ENCODE results near the gene POLE.

Gene POLE

DNA sequence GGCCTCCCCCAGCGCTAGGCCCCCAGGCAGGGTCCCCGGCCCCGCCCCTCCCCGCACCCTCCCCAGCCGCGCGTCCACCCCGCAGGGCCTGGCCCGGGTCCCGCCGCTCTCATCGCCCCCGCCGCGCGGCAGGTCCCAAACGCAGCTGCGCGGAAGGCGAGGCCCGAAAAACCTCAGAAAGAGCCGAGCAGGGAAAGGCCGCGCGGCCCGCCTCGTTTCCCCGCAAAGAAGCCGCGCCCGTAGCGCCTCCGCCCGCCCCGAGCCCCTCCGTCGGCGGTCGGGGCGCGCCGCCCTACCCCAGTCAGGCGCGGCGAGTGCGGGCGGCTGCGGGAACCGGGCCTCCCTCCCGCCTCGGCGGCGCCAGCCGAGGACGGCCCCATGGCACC, 324 bp downstream of the POLE start:
- no peak for DNase-seq (ENCODE audit: low spot score)

DNA sequence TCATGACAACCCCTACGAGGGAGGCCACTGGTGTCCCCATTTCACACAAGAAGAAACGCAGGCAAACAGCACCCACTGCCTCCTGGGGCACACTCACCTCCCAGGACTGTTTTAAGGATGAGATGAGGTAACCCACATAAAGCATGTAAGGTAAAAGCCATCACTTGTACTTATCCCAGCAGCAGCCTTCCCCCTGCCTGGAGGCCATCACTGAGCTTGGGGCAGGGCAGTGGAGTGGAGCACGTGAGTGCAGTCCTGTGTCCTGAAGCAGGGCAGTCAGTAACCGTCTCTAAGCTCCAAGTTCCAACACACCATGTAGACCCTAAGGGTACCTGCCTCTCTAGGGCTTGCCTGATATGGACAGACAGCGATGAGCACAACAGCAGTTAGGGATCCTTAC, 1.7 kb downstream of the POLE start:
- DNase-seq (ENCODE audit: low spot score): no peak

DNA sequence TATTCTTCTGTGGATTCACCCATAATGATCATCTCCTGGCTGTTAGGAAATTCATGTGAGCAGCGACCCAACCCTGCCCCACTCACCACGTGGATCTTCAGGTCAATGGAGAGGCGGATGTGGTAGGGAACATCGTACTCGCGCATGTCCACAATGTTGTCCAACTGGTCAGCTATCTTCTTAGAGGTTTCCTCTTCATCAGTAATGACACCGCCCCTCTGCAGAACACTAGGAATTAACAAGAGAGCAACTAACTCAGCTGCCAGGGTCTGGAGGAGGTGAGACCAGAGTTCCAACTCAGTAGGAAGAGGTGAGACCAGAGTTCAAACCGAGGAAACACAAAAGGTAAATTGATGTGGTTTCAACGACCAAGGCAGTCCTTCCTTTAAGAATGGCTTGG, 9.7 kb downstream of the POLE start:
- DNase-seq (ENCODE audit: low spot score): no peak

DNA sequence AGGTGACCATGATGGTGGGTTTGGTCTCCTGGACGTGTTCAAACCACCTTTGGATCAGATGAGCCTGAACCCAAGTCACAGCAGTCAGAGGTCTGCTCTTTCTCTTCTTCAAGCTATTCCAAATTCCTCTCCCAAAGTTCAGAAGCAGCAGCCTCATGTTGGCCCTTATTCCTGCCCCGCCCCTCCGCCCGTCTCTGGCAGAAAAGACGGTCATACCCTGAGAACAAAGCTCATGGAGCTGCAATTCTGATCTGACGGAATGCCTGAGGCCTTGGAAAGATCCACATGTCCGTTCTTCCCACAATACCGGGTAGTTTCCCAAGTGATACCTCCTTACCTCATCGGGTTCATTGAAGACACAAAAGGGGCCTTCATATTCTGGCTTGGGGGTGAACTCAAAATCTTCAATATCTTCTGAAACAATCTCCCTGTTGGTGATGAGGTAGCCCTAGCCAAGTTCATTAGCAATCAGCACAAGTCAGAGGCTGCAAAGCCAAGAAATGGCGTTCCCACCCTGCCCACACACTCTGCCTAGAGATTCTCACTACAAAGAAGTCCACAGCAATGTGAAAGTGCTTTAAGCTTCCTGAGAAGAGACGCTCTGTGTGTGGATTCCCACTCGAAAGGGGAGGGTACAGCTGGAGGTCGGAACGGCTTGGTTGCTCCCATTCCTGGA, 11.2 kb downstream of the POLE start:
- no peak for DNase-seq (ENCODE audit: low spot score)

DNA sequence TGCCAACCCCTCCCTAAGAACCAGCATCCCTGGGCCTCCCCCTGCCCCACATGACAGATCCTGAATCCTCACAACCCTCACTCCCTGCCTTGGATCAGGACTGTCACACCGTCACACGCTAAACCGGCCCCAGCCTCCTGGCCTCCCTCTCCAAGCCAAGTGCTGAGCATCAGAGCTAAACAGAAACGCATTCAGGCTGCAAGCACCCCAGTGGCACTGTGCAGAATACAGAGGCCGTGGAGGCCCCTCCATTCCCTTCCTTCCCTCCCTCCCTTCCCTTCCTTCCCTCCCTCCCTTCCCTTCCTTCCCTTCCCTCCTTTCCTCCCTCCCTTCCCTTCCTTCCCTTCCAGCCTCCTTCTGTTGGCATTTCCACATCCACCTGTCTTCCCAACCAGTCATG, 12.6 kb downstream of the POLE start:
- DNase-seq (ENCODE audit: low spot score): no peak

DNA sequence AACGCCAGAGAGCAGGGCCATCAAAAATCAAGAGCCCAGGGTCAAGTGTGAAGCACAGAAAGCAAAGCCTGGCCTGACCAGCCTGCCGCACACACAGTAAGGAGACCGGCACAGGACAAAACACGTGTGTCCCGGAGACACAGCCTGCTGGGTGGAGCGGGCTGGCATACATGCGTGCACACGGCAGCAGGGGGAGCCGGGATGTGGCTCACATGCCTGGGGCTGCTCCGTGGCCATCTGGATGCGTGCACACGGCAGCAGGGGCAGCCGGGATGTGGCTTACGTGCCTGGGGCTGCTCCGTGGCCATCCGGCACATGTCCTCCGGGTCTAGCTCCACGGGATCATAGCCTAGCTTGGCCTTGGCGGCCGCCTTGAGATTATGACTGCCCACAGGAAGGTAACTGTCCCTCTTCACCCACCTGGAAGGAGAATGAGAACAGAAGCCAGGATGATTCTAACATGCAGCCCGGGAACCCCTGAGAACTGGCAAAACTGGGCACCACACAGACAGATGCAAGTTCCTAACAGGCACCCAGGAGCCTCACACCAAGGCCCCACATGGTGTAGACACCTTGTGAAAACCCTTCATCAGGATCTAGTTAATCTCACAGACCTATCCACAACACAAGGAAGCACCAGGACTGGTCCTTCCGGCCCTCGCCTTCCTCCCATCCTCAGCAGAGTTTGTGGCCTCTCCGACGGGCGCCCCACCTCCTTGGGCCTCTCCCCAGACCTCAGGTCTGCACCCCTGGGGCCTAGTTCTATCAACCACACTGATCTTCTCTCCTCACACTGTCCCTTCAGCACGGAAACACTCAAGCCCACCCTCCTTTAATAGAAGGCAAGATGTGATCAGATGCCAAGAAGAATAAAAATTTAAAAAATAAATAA, 13.6 kb downstream of the POLE start:
- DNase-seq (ENCODE audit: low spot score): no peak

DNA sequence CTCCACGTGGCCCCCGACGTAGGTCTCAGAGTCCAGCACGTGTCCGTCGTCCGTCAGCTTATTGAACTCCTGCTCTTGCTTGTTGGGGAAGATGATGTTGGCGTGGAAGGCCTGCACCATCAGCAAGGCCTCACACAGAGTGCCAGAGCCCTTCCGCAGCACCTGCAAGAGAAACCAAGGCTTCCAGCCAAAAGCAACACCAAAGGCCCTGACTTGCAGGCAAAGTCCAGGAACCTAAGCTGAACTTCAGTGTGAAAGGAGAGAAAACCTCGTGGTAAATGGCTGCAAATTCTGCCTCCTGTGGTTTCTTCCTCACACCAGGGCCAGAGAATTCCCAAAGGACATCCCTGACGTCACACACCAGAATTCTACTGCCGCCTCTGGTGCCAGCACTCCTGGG, 14.5 kb downstream of the POLE start:
- DNase-seq (ENCODE audit: low spot score): no peak

DNA sequence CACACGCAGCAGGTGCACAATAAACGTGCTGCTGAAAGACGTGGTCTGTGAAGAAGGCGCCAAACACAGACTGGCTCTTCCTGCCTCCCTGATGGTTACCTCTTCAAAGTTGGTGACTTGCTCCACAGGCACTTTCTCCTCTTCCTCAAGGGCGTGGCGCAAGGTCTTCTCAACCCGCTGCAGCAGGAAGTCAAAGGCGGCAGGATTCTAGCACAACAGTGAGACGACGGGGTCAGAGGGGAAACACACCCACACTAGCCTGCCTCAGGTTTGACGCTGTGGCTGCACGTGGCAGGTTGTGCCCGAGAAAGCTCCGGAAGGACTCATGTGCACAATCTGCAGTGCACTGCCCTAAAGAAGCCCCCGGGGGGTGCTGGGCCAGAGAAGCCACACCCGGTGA, 15.0 kb downstream of the POLE start:
- no peak for DNase-seq (ENCODE audit: low spot score)

DNA sequence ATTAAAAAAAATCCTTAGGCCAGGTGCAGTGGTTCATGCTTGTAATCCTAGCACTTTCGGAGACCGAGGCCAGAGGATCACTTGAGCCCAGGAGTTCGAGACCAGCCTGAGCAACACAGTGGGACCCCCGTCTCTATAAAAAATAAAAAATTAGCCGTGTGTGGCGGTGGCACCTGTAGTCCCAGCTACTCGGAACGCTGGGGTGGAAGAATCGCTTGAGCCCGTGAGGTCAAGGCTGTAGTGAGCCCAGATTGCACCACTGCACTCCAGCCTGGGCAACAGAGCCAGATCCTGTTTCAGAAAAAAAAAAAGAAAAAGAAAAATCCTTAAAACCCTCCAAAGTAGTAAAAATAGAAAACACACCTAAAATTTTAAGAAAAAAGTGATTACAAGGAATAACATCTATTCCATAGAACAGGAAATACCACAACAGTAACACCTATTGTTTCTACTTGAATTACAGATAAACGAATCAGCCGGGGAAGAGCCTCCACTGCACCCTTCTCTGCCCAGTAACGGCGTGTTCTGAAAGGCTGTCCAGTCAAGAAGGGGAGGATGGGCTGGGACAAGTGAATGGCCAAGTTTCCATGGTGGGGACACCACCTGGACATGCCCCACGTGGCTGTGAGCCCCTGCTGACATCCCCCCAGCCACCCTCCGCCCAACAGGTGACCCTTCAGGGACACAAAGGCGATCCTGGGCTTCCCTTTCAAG, 17.8 kb downstream of the POLE start:
- DNase-seq (ENCODE audit: low spot score): no peak

DNA sequence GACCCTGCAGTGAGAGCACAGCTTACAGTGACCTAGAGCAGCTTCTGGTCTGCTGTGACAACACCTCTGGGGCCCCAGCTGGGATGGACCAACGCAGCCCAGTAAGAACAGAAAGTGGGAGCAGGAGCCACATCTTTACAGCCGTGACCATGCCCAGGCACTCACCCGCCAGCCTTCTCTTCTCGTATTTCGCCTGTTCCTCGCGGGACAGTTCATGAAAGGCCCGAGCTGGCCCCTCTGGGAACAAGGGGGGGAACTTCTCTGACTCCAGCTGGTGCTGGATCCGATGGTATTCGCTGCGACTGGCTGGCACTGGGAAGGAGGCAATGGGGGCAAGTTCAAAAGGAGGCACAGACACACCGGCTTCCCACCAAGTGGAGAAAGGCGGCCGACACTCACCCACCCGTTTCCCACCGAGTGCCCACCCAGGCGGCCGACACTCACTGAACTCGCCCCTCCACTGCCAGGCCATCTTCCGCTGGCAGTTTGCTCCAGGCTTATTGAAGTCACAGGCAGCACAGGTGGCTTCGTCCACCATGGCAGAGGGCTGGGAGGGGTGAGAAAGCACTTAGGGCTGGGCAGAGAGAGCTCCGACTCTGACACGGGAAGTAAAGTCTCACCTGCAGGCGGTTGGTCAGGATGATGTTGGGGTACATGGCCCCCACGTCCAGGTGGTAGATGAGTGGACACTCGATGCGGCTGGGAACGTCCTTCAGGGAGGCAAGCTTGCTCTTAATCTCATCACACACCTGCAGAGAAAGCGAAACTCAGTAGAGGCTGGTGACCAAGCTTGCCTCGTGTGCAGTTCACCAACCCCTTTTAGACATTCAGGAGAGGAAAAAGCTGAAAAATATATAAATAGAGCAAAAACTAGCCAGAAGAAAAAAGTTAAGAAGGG, 18.7 kb downstream of the POLE start:
- no peak for DNase-seq (ENCODE audit: low spot score)

DNA sequence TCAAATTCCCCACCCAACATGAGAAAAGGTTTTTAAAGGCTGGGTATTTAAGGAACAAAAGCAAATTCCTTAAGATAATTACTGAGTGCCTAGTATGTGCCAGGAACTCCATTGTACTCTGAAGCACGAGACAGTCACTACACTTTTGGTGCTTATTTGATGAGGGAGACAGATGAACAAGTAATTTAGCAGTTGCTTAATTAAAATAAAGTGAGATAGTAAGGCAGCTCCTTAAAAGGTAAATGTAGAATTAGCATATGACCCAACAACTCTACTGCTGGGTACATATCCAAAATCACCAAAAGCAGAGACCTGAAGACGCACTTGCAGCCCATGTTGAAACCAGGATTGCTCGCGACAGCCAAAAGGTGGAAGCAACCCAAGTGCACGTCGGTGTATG, 21.3 kb downstream of the POLE start:
- no peak for DNase-seq (ENCODE audit: low spot score)

DNA sequence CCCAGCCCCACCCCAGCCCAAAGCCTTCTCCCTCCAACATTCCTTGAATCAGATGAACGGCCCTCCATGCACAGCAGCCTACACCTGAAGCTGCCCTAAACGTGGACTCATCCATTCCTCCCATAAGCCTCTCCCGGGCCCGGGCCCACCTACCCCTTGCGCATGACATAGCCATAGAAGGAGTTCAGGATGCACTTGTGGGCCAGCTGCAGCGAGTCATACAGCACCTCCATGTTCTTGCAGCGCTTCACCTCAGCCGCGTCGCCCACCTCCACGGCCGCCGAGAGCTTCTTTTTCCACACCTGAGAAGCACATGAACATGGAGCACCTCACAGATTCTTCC, 22.0 kb downstream of the POLE start:
- DNase-seq (ENCODE audit: low spot score): no peak

DNA sequence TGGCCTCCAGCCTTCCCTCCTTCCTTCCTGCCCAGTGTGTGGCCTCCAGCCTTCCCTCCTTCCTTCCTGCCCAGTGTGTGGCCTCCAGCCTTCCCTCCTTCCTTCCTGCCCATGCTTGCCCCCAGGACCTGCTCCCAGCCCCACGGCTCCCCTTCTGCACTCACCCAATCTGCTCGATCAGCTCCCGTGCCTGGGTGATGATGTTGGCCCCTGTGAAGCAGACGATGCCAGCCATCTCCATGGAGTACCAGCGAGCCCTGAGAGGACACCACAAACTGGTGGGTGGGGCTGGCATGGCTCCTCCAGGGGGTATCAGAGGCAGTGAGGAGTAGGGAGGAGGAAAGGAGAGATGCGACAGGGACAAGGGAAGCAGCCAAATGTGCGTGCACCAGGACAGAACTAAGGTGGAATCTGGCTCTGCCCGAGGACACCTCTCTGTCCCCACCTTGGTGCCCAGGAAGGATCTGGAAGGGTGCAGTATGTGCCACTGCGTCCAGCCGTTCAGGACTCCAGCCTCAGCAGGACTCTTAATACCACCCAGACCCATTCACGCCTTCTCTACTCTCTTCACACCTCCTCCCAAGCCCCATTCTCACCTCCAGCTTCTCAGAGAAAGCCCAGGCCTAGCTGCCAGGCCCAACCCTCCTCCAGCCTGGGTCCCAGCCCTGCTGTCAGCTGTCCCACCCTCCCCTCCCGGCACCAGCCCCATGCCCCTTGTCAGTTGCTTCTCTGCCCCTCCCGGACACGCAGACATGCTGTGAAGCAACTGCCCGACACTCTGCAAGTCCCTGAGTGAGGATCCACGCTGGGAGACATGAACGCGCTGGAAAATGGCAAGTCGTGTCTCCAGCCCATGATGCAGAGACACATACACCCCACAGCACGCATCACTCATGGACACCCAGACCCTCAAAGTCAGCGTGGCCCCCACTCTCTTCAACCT, 22.7 kb downstream of the POLE start:
- no peak for DNase-seq (ENCODE audit: low spot score)

DNA sequence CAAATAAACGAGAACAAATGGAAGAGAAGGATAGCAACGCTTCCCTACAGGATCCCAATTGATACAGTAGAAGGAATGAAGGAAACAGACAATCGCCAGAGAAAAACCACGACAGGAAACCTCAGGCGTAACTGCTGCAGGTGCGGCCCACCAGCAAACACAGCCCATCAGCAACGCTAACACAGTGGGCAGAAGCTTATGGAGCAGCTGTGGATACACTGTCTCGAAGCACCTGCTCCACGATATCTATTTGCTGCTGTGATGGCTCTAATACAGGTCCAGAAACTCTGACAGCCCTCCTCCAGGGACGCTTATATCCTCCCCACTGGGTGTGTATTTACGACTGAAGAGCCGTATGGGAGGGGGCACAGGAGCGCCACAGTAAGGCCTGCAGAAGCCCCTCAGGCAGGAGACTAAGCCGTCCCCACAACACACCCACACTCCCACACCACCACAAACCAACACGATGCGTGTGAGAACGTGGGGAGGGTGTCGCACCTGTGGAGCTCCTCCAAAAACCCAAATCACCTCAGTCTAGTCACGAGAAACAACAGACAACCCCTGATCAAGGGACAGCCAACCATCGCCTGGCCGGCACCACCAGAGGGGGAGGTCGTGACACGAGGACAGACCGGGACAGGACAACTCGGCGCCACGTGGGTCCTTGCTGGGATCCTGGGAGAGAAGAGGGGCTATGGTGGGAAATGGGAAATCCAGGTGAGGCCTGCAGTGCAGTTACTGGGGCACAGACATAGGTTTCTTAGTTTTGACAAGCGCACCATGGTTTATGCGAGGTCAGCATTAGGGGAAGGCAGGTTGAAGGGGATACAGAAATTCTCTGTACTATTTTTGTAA, 24.0 kb downstream of the POLE start:
- DNase-seq (ENCODE audit: low spot score): no peak

DNA sequence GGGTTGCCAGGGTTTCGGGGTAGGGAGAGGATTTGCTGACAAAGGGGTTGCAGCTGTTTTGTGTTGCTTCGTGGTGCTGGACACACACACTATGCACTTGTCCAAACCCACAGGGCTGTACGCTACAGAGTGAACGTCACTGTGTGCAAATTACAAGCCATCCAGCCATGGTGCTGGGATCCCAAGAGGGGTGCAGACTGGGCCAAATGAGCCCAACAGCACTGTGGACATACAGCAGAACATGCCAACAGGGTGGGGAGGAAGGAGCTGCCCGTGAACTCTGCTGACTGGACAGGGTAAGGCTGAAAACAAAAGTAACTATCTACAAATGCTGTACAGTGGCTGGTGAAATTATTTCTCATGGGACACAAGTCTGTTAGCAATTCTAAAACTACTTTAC, 25.2 kb downstream of the POLE start:
- DNase-seq (ENCODE audit: low spot score): no peak

DNA sequence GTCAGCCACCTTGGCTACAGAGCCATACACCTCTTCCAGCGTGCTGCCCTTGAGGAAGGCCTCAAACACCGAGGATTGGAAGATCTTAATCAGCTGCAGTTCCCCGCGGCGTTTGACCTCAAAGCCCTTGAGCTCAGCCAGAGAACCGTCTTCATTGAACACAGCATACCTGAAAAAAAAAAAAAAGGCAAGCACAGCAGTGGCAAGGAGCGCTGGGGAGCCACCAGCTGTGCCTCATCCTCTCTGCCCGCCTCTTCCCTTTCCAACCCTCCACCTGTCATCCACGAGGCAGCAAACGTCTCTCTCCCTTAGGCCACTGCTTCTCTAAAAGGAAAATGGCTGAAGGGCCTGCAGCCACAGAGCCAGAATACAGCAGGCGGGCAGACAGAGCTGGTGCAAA, 26.1 kb downstream of the POLE start:
- DNase-seq (ENCODE audit: low spot score): no peak

DNA sequence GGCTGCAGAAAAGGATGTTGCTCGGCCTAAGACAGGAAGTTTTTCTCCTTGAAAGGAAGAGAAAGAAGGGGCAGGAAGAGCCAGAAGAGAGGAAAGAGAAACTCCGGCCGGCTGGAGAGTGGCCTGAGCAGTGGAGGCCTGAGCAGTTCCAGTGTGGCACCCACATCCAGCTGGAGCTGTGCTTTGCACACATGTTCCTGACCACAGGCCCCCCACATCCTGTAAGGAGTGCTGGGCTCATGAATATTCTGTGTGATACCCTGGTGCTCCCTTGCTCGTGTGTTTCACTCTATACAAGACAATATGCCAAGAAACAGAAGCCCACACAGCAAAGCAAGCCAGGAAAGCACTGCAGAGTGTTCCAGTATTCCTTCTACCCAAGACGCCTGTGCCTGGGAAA, 27.1 kb downstream of the POLE start:
- no peak for DNase-seq (ENCODE audit: low spot score)

DNA sequence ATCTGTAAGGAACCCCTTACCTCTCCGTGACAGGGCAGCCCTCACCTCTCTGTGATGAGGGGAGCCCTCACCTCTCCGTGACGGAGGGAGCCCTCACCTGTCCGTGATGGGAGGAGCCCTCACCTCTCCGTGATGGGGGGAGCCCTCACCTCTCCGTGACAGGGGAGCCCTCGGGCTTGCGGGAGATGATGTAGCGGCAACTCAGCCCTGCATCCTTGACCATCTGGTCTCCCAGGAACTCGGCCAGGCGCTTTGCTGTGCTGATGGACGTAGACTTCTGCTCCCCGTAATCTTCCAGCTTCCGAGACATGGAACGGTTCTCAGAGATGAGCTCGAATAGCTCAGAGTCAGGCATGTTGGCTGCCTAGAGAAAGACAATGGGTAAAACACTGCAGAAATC, 28.0 kb downstream of the POLE start:
- DNase-seq (ENCODE audit: low spot score): no peak

DNA sequence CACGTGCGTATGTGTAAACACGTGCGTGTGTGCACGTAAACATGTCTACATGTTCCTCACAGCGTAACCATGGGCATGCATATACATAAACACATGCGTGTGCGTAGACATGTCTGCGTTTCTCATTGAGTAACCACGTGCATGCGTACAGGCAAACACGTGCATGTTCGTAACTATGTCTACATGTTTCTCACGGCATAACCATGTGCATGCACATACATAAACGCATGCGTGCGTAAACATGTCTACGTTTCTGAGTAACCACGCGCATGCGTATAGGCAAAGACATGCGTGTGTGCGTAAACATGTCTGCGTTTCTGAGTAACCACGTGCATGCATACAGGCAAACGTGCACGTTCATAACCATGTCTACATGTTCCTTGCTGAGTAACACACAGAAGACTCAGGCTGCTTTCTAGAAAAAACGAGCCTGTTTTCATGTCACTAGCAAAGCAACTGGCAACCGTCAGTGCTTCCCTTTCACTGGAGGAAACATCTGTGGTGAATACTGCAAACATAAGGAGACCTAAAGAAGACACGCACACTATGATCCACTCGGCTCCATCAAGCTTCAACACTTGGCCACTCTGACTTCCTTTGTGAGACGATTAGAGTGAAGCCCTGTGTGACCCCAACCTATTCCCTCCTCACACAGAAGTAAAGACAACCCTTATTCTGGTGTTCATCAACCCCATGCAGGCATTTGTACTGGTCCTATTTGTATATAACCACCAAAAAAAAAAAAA, 28.8 kb downstream of the POLE start:
- DNase-seq (ENCODE audit: low spot score): no peak
